Transverse colon (tissue), 4 donors: ENCODE measurements around the gene PTPN3. TPM values are rescaled to one million over a fixed set of nuclear protein-coding genes. Genes with fewer than 3 reads are reported as not detected.

Source experiments
- DNase-seq: peaks from one replicate; pipeline ENCODE4 v3.0.0-alpha.2; 2019
- H3K27ac ChIP-seq, 4 donors: fragments of 200-600 bp; sonication (generic); 2 replicates each; pipeline ENCODE4 v1.5.1; 2016 to 2018; ENCODE audit warnings: inconsistent platforms in 4 of 4
- H3K27me3 ChIP-seq: fragments of 200-600 bp; sonication (generic); 2 replicates; pipeline ENCODE4 v1.5.1; 2017; ENCODE audit warnings: inconsistent platforms
- H3K36me3 ChIP-seq, 4 donors: fragments of 200-600 bp; sonication (generic); 2 replicates each; pipeline ENCODE4 v1.5.1; 2017 to 2019; ENCODE audit warnings: inconsistent platforms in 4 of 4
- H3K4me1 ChIP-seq, 4 donors: fragments of 200-600 bp; sonication (generic); 2 replicates each; pipeline ENCODE4 v1.5.1; 2017 to 2020; ENCODE audit warnings: inconsistent platforms in 4 of 4
- H3K4me3 ChIP-seq, 4 donors: fragments of 200-600 bp; sonication (generic); 1 replicate in 1 of 4; 2 replicates in 3 of 4; pipeline versions ENCODE4 v1.5.1 to v1.6.1; 2017 to 2019; ENCODE audit warnings: inconsistent platforms in 4 of 4
- H3K9me3 ChIP-seq, 2 donors: fragments of 200-600 bp; sonication (generic); 2 replicates each; pipeline ENCODE4 v1.5.1; 2017 to 2019; ENCODE audit warnings: inconsistent platforms in 2 of 2
- EP300 ChIP-seq: sonication (generic); formaldehyde crosslinking; IDR thresholded peaks from one replicate; pipeline ENCODE4 v1.6.1; 2017; ENCODE audit warnings: antibody characterized with exemption, low read depth
- POLR2A ChIP-seq: fragments of 450-650 bp; IDR thresholded peaks from one replicate; pipeline ENCODE4 v1.6.1; 2016; ENCODE audit warnings: antibody characterized with exemption, mild to moderate bottlenecking, moderate library complexity
- POLR2AphosphoS5 ChIP-seq, 3 donors: sonication (generic); formaldehyde crosslinking; IDR thresholded peaks; one replicate each; pipeline ENCODE4 v1.6.1; 2016; ENCODE audit warnings: antibody characterized with exemption in 3 of 3
- WGBS, 2 donors: methylation state at CpG; one replicate each; pipeline ENCODE4 v1.1.5; 2018; ENCODE audit warnings: low coverage in 1 of 2; 5-methylcytosine and 5-hydroxymethylcytosine counted together
- in situ Hi-C, 4 donors: fragments of 200-750 bp; cut with MboI; loops; one replicate each; pipeline versions ENCODE4 v1.15.0 to v1.15.1; 2017; ENCODE audit warnings: low sequenced_read_pairs in 3 of 4, low pct_ligation_motif_present in 1 of 4, low pct_unique_long_range_greater_than_20kb in 1 of 4
- intact Hi-C: fragments of 100-400 bp; cut with DNase I; formaldehyde crosslinking; loops from one replicate; pipeline ENCODE4 v1.15.1; 2023; ENCODE audit warnings: low total_unique reads
- total RNA-seq, 4 donors: library from RNA; depleted of rRNA; stranded (reverse); fragments of >200 nt; gene quantifications; one replicate each; pipeline ENCODE4 v1.1.0, GENCODE V29; 2016
- TF ChIP-seq, protein P1 (sequence below), 5 experiments: fragments of 200-600 bp in 3 of 5; fragments of 450-650 bp in 2 of 5; sonication (generic) in 3 of 5; IDR thresholded peaks; 1 replicate in 2 of 5; 2 replicates in 3 of 5; pipeline ENCODE4 v1.5.1; 2016 to 2017; ENCODE audit warnings: antibody characterized with exemption in 5 of 5, inconsistent platforms in 3 of 5, mild to moderate bottlenecking in 2 of 5, moderate library complexity in 1 of 5

PTPN3 gene
- total RNA-seq, 4 donors from 2014 or later = 12.7 to 27.0 (median 18.1) TPM

DNA sequence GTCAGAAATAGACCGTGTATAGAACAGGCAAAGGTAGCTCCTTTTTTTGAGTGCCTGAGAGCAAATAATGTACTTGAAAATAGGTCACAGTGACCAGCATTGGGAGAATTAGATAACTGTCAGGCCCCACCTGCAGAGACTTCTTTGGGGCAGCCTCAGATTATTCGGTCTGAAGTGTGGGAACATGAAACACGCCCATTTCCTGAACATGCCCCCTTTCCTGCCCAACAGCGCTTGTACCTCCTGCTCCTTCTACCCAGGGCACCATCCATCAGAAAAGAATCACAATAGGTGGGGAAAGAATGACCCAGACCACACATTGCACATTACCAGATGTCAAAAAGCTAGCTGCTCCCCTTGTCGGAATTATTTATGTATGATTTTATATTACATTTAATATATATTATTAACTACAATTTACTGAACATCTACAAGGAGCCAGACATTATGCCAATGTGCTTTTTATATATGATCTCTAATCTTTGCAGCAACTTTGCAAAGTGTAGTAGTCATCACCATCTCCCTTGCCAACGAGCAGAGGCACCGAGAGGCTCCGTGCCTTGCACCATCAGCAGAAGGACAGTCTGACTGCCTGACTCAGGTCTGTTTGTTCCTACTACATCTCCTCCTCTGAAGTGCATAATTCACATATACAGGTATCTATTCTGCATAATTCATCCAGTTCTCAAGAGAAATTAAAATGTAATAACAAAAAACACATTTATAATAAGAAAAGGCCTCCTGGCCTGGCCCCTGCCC lies 39.5 kb downstream of the PTPN3 start:
- no peaks in the 10 kb centered on the region for H3K36me3 ChIP-seq
- no peaks in the 10 kb centered on the region for H3K27me3 ChIP-seq
- 71 to 77% methylated on average over 4 to 8 of the region's 8 CpGs for WGBS, 2 donors
- DNase-seq = no peak
- no peaks in the 10 kb centered on the region for H3K4me1 ChIP-seq
- no peaks in the 10 kb centered on the region for H3K9me3 ChIP-seq
- no peak overlapping the region for H3K4me3 ChIP-seq
- no peak overlapping the region for H3K27ac ChIP-seq
- TF ChIP-seq, protein P1, sequence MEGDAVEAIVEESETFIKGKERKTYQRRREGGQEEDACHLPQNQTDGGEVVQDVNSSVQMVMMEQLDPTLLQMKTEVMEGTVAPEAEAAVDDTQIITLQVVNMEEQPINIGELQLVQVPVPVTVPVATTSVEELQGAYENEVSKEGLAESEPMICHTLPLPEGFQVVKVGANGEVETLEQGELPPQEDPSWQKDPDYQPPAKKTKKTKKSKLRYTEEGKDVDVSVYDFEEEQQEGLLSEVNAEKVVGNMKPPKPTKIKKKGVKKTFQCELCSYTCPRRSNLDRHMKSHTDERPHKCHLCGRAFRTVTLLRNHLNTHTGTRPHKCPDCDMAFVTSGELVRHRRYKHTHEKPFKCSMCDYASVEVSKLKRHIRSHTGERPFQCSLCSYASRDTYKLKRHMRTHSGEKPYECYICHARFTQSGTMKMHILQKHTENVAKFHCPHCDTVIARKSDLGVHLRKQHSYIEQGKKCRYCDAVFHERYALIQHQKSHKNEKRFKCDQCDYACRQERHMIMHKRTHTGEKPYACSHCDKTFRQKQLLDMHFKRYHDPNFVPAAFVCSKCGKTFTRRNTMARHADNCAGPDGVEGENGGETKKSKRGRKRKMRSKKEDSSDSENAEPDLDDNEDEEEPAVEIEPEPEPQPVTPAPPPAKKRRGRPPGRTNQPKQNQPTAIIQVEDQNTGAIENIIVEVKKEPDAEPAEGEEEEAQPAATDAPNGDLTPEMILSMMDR (IDR thresholded peaks at IDR 0.05) = no peak
- no peak for TF ChIP-seq EP300
- in situ Hi-C loops = no loop called here
- intact Hi-C loops = no loop called here

DNA sequence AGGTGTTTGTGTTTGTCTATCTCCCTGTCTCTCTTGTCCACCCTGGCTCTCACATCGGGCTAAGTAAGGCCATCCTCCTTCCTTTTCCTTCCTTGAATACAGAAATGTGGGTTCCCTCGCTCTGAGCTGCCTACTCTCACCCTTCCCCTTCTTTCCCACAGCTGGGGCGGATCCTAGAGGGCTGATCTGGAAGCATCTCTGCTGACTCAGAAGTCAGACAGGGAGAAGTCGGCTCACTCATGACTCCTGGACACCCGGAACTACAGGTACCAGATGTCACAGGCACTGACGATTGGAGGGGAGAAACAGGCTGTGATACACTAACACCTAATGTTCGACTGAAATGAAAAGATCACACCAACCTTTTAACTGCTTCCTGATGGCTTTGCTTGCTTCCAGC lies 41.3 kb downstream of the PTPN3 start:
- in situ Hi-C loops = no loop called here
- no peak for DNase-seq
- whole genome bisulfite sequencing, 2 donors = 79 to 100% methylated on average over 2 to 7 of the region's 7 CpGs
- Histone ChIP-seq H3K27me3 (no peaks in the 10 kb centered on the region), H3K27ac (no peak overlapping the region), H3K36me3 (no peaks in the 10 kb centered on the region), H3K4me3 (no peak overlapping the region), H3K4me1 (no peaks in the 10 kb centered on the region), H3K9me3 (no peaks in the 10 kb centered on the region)
- TF ChIP-seq EP300 (no peak), POLR2AphosphoS5 (IDR thresholded peaks at IDR 0.05) (no peak), POLR2A (no peak)
- TF ChIP-seq, protein P1 (IDR thresholded peaks at IDR 0.05) = no peak
- intact Hi-C loops = no loop called here

DNA sequence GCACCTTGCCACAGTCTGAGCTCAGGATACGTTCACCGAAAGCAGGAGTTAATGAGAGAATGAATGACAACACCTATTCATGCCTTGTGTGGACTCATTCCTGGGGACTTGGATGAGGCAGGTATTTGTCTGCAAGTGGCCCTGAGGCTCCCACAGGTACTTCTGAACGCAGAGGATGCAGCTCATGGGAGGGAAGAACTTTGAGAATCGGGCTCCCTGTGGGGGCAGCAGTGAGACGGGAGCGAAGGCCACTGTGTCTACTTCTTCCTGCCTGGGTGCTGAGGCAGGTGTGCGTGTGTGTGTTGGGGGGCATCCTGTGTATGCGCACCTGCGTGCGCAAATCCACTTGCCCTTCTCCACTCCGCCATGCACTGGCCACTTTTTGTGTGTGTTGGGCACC lies 42.2 kb downstream of the PTPN3 start:
- intact Hi-C loops (no loop called here), in situ Hi-C loops (no loop called here)
- TF ChIP-seq, protein P1 (IDR thresholded peaks at IDR 0.05) = no peak
- TF ChIP-seq POLR2AphosphoS5 (IDR thresholded peaks at IDR 0.05) = no peak
- no peak for TF ChIP-seq EP300
- TF ChIP-seq POLR2A = no peak
- Histone ChIP-seq H3K9me3 (no peaks in the 10 kb centered on the region), H3K4me3 (no peak overlapping the region), H3K36me3 (no peaks in the 10 kb centered on the region), H3K27ac (no peak overlapping the region), H3K4me1 (no peaks in the 10 kb centered on the region), H3K27me3 (no peaks in the 10 kb centered on the region)
- 81% methylated on average over 11 of the region's 11 CpGs; no CpG with 5 or more reads in 1 of the 2 donors for WGBS, 2 donors
- DNase-seq = no peak

DNA sequence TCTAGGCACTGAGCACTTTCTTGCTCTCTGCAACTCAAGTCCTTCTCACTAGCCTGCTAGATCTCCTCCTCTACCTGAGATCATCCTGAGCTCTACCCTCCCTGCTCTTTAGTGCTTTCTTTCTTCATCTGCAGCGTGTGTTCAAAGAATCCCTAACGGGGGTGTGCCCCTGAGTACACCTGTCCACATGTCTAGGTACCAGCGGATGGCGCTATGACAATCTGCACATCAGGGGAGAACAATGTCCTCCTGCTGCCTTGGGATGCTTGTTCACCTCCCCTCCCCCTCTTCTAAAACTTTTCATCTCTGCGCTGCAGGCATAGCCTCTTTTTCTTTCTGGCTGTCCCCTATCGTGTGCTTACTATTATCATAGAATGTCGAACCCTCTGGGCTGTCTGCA lies 42.7 kb downstream of the PTPN3 start:
- Histone ChIP-seq H3K27me3 (no peaks in the 10 kb centered on the region), H3K27ac (no peak overlapping the region), H3K9me3 (no peaks in the 10 kb centered on the region), H3K4me3 (no peak overlapping the region), H3K36me3 (no peaks in the 10 kb centered on the region), H3K4me1 (no peaks in the 10 kb centered on the region)
- no peak for TF ChIP-seq POLR2AphosphoS5 (IDR thresholded peaks at IDR 0.05)
- TF ChIP-seq, protein P1 (IDR thresholded peaks at IDR 0.05) = no peak
- TF ChIP-seq POLR2A = no peak
- TF ChIP-seq EP300 = no peak
- 83 to 91% methylated on average over 7 of the region's 7 CpGs for WGBS, 2 donors
- intact Hi-C loops = no loop called here
- DNase-seq = no peak
- in situ Hi-C loops = no loop called here
